ENCODE measurements around the gene AGO1.

The AGO1 gene

GRCh38 chr1:35882945-35883634 is at the start of gene AGO1:
Gene AGO1, plus strand, starts transcription at chr1:35883209. Its CDS starts 213 bp downstream, at chr1:35883422.
- peak; percentile 97 for DNase-seq (ENCODE audit: low read depth)

- no peak for DNase-seq (ENCODE audit: low read depth)
Observed at GRCh38 chr1:35833395-35833794, 49.6 kb upstream of the AGO1 start.

GRCh38 chr1:35834218-35834617 is 48.8 kb upstream of the AGO1 start:
- no peak for DNase-seq (ENCODE audit: low read depth)

- DNase-seq (ENCODE audit: low read depth): no peak
Observed at GRCh38 chr1:35835398-35835797, 47.6 kb upstream of the AGO1 start.

- no peak for DNase-seq (ENCODE audit: low read depth)
Observed at GRCh38 chr1:35836734-35837133, 46.3 kb upstream of the AGO1 start.

- DNase-seq (ENCODE audit: low read depth): no peak
Observed at GRCh38 chr1:35838693-35839245, 44.2 kb upstream of the AGO1 start.

- DNase-seq (ENCODE audit: low read depth): no peak
Observed at GRCh38 chr1:35844826-35845225, 38.2 kb upstream of the AGO1 start.

- no peak for DNase-seq (ENCODE audit: low read depth)
Observed at GRCh38 chr1:35845766-35846165, 37.2 kb upstream of the AGO1 start.

GRCh38 chr1:35847935-35848565 is 35.0 kb upstream of the AGO1 start:
- DNase-seq (ENCODE audit: low read depth): no peak

GRCh38 chr1:35850051-35850450 is 33.0 kb upstream of the AGO1 start:
- no peak for DNase-seq (ENCODE audit: low read depth)

- no peak for DNase-seq (ENCODE audit: low read depth)
Observed at GRCh38 chr1:35850716-35851115, 32.3 kb upstream of the AGO1 start.

GRCh38 chr1:35851132-35851869 is 31.7 kb upstream of the AGO1 start:
- no peak for DNase-seq (ENCODE audit: low read depth)

- no peak for DNase-seq (ENCODE audit: low read depth)
Observed at GRCh38 chr1:35852241-35852640, 30.8 kb upstream of the AGO1 start.

GRCh38 chr1:35854989-35855700 is 27.9 kb upstream of the AGO1 start:
- no peak for DNase-seq (ENCODE audit: low read depth)

GRCh38 chr1:35856964-35857363 is 26.0 kb upstream of the AGO1 start:
- no peak for DNase-seq (ENCODE audit: low read depth)

GRCh38 chr1:35857830-35858229 is 25.2 kb upstream of the AGO1 start:
- DNase-seq (ENCODE audit: low read depth): no peak

GRCh38 chr1:35860696-35861095 is 22.3 kb upstream of the AGO1 start:
- DNase-seq (ENCODE audit: low read depth): no peak

GRCh38 chr1:35863136-35863535 is 19.9 kb upstream of the AGO1 start:
- no peak for DNase-seq (ENCODE audit: low read depth)

- no peak for DNase-seq (ENCODE audit: low read depth)
Observed at GRCh38 chr1:35863881-35864625, 19.0 kb upstream of the AGO1 start.

GRCh38 chr1:35864813-35865212 is 18.2 kb upstream of the AGO1 start:
- no peak for DNase-seq (ENCODE audit: low read depth)

- DNase-seq (ENCODE audit: low read depth): no peak
Observed at GRCh38 chr1:35866991-35867390, 16.0 kb upstream of the AGO1 start.

Data from activated T-helper 9 cell treated with anti-CD3 and anti-CD28 coated beads, Interleukin-2, amount 50 U/mL, for 16 hours (primary cell).